Coronary artery (tissue), 2 donors: ENCODE measurements around the gene FMN1.

Experiments
- DNase-seq: peaks from one replicate; pipeline ENCODE4 v3.0.0-alpha.2; 2017; ENCODE audit warnings: low spot score
- H3K27ac ChIP-seq, 2 donors: fragments of 200-600 bp; sonication (generic); one replicate each; pipeline ENCODE4 v1.5.1; 2016 to 2019
- H3K4me3 ChIP-seq: fragments of 200-600 bp; sonication (generic); 2 replicates; pipeline ENCODE4 v1.5.1; 2016; ENCODE audit warnings: mild to moderate bottlenecking, moderate library complexity
- CTCF ChIP-seq: fragments of 200-600 bp; sonication (generic); IDR thresholded peaks from one replicate; pipeline ENCODE4 v1.5.1; 2019; ENCODE audit warnings: antibody characterized with exemption

Gene FMN1

DNA sequence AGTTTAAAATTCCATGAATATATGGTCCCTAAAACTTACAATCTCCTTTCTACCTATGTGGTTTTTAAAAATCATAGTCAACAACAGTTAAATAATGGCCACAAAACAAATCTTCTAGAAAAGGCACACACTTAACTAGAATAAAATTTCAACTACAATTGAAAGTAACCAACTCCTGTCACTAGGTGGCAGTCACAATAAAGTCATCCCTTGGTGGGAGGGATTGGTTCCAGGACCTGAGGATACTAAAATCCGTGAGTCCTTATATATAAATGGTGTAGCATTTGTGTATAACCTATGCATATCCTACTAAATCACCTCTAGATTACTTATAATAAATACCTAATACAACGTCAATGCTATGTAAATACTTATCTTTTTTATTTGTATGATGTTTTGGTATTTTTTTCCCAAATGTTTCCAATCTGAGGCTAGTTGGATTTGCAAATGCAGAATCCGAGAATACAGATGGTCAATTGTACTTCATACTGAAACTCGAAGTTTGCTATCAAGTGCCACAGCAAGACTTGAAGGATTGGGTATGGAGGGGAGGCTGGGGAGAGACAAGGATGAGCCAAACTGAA, 172.6 kb downstream of the FMN1 start:
- Histone ChIP-seq H3K4me3 (no peak overlapping the region), H3K27ac (peak overlapping the region in 1 of 2 donors; percentile 21)
- no peak for DNase-seq
- peak; percentile 25 for TF ChIP-seq CTCF

- H3K4me3 ChIP-seq, result no peak overlapping the region
- no peak for DNase-seq
- no peak overlapping the region for H3K27ac ChIP-seq
- no peak for TF ChIP-seq CTCF
These were observed 175.0 kb downstream of the FMN1 start for GRCh38 chr15:33019354-33019981.

GRCh38 chr15:33016405-33017024, 178.0 kb downstream of the FMN1 start:
- TF ChIP-seq CTCF, result no peak
- no peak overlapping the region for H3K4me3 ChIP-seq
- DNase-seq, result no peak
- H3K27ac ChIP-seq, result no peak overlapping the region

DNA sequence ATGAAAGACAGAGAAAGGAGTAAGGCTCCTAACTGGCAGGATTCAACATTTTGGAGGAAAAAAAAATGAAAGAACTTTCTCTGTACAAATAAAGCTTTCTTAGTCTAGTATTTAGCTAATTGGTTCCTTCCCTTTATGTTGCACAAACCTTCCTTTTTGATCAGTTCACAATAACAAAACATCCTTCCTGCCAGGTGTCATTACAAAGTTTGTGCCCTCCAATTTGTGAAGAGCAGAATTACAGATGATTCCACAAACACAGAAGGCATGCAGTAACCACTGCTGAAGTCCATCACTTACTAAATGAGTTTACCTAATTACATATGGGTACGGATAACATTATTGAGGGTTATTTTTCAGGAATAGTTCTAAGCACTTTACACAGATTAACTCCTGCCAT, 179.9 kb downstream of the FMN1 start:
- Histone ChIP-seq H3K4me3 (no peak overlapping the region), H3K27ac (no peak overlapping the region)
- DNase-seq, result no peak
- no peak for TF ChIP-seq CTCF

GRCh38 chr15:33013827-33014445, 180.6 kb downstream of the FMN1 start:
- TF ChIP-seq CTCF, result no peak
- H3K4me3 ChIP-seq, result no peak overlapping the region
- no peak overlapping the region for H3K27ac ChIP-seq
- no peak for DNase-seq

DNA sequence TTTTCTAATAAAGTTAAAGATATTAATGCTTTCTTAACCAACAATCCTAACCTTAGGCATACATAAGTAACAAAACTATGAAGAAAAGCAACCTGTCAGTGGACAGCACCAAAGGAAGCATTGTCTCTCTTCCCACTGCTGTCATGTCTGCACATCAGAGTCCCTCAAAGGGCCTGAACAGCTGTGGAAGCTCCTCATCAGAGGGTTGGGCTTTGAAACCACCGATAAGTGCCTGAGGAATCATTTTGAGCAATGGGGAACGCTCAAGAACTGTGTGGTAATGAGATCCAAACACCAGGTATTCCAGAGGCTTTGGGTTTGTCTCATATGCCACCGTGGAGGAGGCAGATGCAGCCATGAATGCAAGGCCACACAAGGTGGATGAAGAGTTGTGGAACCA, 182.5 kb downstream of the FMN1 start:
- Histone ChIP-seq H3K27ac (no peak overlapping the region), H3K4me3 (no peak overlapping the region)
- DNase-seq, result no peak
- TF ChIP-seq CTCF, result no peak
